ENCODE measurements around the gene S100A8.
"Not testable (repeated sequence)": the region's sequence is repeated elsewhere in the genome, so short reads cannot be mapped to it uniquely, and the experiment has no call there.

The S100A8 gene

DNA sequence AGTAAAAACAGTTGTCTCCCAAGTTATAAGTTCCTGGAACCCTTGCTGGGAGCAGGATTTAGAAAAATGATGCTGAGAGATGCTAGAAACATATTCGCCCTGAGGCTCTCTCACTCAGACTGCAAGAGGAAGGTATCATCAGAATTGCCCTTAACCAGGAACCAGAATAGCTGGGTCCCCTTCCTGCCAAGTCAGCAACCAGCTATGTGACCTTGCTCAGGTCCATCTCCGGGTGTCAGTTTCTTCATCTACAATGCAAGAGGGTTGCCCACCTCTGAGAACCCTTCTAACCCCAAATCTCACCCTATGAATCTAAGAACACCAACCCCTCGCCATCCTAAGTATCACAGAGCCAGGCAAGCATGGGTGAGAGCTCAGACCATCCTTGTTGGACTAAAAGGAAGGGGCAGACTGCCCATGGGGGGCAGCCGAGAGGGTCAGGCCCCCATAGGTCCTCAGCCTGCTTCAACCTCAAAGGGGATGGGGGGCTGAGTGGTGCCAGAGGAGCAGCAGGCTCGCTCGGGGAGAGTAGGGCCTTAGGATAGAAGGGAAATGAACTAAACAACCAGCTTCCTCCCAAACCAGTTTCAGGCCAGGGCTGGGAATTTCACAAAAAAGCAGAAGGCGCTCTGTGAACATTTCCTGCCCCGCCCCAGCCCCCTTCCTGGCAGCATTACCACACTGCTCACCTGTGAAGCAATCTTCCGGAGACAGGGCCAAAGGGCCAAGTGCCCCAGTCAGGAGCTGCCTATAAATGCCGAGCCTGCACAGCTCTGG, 33.6 kb downstream of the S100A8 start:
- no peak for TF ChIP-seq ZNF274 (IDR thresholded peaks at IDR 0.05; ENCODE audit: low read depth, low read length)
- no peak overlapping the region for H3K4me3 ChIP-seq (ENCODE audit: low read length)

DNA sequence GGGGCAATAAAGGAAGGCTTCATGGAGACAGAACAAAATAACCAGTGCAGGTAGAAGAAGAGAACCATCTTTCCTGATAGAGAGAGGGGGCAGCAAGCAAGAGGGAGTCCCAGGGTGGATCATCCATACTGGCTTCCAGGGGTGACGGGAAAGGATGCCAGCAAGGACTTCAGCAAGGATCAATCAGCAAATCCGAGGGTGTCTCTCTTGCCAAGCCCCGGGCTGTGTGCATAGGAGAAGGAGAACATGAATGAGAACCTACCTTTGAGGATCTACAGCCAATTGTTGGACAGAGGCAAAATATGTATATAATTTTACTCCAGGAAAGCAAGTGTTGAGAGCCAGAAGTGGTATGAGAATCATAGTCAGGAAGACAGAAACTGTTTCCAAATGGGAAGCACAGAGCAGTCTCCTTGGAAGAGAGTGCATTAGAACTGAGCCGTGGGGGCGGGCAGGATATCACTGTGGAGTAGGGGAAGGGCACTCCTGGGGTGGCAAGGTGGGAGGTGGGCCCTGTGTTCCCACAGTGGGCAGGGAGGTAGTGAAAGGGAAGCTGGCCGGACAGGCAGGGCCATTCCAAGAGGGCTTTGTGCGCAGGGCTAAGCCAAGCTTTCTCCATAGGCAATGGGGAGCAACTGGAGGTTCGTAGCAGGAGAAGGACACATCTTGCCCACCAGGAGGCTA, 34.3 kb downstream of the S100A8 start:
- no peak for TF ChIP-seq ZNF274 (IDR thresholded peaks at IDR 0.05; ENCODE audit: low read depth, low read length)
- H3K4me3 ChIP-seq (ENCODE audit: low read length) = no peak overlapping the region

DNA sequence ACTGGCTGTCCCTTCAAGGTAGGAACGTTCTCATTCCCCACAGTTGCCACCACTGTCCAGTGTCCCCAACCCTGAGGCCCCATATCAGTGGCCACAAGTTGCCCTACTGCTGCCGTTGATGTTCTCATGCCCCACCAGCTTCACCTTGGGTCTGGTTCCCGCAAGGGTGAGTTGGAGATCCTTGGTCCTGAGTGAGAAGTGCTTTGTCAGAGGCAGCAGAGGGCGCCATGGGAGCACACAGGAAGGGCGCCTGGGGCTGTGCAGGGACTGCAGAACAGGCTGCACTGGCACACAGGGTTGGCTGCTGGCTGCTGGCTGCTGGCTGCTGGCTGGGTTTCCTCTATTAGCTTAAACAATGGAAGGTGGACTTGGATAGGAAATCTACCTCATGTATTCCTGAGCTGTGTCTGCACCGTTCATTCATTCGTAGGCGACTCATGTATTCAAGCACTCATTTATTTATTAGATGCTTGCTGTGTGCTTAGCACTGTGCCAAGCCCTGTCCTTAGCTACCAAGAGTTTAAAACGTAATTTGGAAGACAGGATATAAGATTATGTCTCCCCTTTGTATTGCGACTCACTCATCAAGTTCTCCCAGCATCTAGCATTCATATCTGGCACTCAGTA, 35.3 kb downstream of the S100A8 start:
- no peak overlapping the region for H3K4me3 ChIP-seq (ENCODE audit: low read length)
- TF ChIP-seq ZNF274 (IDR thresholded peaks at IDR 0.05; ENCODE audit: low read depth, low read length) = no peak

DNA sequence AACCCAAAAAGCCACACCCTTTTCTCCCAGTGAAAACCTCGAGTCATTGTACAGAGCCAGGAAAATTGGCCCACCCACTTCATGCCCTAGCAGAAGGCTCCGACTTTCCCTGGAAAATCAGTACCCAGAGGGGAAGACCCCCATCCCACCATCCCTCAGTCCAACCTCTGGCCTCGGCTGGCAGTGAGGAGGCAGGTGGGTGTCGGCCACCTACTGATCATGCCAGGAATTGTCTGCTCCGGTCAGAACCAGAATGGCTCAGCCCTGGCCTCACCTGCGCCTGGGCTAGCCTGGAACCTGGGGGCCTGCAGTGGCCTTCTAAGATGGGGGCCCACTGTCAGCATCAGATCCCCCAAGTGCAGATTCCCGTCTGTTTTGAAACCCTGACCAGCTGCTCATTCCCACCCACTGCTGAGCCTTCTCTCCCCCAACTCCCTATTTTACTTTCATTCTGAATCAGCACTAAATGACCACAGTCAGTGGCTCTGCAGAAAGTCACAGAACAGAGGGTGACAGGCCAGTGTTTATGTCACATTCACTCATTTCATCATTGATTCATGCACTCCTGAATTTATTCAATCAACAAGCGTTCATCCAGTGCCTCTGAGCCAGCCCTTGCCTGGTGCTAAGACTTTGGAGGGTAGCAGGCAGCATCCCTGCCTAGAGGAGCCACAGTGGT, 36.2 kb downstream of the S100A8 start:
- TF ChIP-seq ZNF274 (IDR thresholded peaks at IDR 0.05; ENCODE audit: low read depth, low read length) = no peak
- H3K4me3 ChIP-seq (ENCODE audit: low read length) = no peak overlapping the region

DNA sequence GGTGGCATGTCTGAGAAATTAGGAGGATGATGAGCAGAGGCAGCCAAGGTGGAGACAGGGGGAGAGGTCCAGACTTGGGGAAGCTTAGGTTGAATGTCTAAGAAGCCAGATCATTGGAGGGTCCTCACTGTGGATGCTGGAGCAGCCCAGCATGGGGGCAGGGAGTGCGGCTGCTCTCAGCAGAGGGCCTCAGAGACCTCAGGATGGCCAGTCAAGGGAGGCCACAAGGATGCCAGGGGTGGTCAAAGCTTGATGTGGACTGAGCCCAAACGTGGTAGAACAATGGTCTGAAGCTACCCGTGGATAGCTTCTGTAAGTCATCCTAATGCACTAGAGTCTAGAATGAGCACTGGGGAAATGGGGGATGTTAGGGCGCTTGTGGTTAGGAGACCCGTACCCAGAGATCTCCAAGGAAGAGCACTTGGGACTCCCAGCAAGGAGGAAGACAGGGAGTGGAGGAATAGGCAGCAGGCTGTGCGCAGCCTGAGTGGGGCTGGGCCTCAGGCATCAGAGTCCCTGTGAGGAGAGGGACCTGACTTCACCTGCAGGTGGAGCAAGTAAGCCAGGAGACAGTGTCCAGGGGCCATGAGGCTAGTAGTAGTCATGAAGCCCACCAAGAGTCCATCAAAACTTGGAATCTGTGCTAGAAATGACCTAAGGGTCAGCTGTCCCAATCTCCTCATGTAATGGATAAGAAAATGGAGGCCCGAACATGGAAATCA, 37.5 kb downstream of the S100A8 start:
- TF ChIP-seq ZNF274 (IDR thresholded peaks at IDR 0.05; ENCODE audit: low read depth, low read length) = no peak

DNA sequence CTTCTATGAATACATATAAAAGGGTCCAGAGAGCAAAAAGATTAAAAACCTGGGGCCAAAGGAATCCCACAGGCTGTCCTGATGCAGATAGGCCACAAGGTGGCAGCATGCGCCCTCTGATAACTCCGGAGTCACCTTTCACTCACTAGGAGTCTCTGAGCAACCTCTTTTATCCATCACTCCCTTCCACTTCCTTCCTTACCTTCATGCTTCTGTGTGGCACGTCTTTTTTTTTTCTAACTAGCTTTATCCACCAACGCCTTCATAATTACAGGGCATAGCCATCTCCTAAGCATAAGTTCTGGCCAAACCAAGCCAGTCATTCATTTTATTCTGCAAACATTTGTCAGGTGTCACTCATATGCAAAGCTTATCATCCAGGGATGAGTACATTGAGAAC, 38.4 kb downstream of the S100A8 start:
- no peak overlapping the region for H3K4me3 ChIP-seq (ENCODE audit: low read length)
- no peak for TF ChIP-seq ZNF274 (IDR thresholded peaks at IDR 0.05; ENCODE audit: low read depth, low read length)

More for the DNA sequence above, 37.5 kb downstream of the S100A8 start:
- H3K4me3 ChIP-seq (ENCODE audit: low read length) = no peak overlapping the region

DNA sequence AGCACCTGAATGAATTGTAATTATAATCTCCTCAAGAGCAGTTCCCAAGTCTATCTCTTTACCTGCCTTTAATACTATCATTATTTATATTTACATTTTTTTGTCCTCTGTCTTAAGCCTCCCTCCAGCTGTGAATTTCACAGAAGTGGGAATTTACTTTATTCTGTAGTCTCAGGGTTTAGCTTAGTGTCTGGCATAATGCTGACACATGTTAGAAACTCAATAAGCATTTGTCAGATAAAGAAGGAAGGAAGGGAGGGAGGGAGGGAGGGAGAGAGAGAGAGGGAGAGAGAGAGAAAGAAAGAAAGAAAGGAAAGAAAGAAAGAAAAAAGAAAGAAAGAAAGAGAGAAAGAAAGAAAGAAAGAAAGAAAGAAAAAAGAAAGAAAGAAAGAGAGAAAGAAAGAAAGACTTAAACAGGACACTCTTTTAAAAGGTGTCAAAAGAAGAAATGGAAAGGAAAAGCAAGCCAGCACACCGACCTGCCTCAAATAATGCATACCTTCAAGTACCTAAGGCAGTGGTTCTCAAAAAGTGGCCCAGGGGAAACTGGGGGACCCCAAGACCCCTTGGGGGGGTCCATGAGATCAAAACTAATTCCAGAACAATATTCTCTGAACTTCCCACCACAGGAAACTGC, 40.4 kb downstream of the S100A8 start:
- TF ChIP-seq ZNF274 (IDR thresholded peaks at IDR 0.05; ENCODE audit: low read depth, low read length) = no peak
- H3K4me3 ChIP-seq (ENCODE audit: low read length) = no peak overlapping the region

DNA sequence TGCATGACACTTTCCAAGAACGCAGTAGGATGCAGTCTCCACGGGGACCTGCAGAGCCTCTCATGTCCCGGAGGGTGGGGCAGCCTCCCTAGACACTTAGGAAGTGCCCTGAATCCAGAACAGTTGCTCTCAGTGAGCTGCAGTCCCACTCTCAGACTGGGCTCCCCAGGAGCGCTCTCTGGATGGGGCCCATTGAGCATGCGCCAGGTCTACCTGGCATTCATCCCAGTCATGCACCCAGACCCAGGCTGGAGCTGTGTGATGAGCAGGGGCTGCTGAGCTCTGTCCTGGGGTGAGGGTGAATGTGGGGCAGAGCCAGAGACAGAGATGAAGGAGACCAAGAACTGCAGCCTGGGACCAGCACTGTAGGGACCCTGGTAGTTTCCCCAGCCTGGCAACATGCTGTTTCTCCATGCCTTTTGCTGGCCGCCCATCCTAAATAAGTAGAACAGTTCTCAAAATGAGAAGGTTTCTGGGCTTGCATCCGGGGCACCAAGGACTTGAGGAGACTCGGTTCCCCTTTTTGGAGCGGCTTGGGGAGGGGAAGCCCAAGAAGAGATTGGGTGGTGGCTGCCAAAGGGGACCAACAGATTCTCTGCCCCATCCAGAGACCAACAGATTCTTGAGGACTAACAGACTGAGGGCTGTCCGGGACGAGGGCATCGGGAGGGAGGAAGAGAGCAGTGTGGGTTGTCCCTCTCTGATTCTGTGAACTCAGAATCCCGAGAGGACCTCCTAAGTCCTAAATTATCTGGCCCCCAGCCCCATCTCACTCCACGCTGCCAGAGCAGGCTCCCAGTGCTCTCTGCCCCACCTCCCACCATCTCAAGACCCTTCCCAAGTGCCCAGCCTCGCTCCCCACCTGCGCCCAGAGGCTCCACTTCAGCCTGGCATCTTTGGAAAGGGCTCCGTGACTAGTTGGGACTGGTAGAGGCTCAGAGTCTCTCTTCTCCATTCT, 41.2 kb downstream of the S100A8 start:
- no peak overlapping the region for H3K4me3 ChIP-seq (ENCODE audit: low read length)
- TF ChIP-seq ZNF274 (IDR thresholded peaks at IDR 0.05; ENCODE audit: low read depth, low read length) = no peak

DNA sequence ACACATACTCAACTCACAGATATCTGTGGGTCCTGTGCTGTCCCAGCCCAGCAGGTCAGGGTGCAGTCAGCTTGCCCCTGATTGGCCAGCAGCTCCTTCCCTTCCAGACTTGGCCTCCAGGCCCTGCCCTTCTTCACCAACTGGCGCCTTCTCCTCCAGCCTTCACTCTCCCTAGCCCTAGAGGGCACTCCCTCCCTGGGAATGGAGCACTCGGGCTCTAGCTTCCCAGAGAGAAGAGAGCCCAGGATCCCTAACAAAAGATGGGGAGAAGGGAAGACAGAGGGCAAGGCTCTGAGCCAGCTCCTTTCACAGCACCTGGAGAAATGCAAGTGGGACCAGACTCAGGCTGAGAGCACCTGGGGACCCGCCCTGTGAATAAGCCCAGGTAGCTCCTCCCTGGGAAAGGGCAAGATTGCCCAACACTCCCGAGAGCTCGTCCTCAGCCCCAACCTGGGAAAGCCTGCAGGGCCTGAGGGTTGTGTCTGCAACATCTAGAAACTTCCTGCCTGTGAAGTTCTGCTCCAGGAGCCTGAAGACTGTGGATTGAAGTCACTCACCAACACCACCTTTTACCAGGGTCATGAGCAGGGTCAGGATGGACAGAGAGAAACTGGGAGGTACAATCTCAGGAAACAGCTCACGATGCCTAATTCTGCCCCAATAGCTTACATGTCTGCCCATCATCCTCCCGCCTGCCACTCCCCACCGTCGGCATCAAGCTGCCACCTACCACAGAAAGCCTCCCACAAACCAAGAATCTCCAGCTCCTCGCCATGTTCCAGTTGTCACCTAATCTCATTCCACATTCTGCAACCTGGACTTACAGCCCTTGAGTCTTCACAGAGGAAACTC, 42.1 kb downstream of the S100A8 start, which contains the start of gene PGLYRP4:
TSS of gene PGLYRP4 (minus strand) at position 331 of the 852 bp plus-strand sequence. CDS start 909 bp downstream, outside the sequence.
- TF ChIP-seq ZNF274 (IDR thresholded peaks at IDR 0.05; ENCODE audit: low read depth, low read length) = no peak
- no peak within 1 kb of the TSS for H3K4me3 ChIP-seq (ENCODE audit: low read length)

DNA sequence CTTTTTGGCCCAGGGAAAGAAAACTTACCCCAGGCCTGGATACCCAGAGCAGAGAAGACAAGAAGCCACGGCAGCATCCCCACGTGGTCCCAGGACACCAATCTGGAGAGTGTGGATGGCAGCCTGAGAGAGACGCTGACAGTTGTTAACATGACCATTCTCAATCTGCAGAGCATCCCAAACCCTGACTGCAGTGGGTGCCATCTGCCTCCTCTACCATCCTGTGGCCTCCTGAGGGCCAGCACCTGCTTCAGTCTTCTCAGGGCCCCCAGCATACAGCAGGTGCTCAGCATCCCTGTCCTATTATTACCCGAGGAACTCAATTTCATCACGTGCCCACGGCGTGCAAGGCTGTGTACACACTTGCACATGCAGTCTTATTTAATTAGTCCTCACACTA, 43.0 kb downstream of the S100A8 start:
- no peak for TF ChIP-seq ZNF274 (IDR thresholded peaks at IDR 0.05; ENCODE audit: low read depth, low read length)
- H3K4me3 ChIP-seq (ENCODE audit: low read length) = no peak overlapping the region

DNA sequence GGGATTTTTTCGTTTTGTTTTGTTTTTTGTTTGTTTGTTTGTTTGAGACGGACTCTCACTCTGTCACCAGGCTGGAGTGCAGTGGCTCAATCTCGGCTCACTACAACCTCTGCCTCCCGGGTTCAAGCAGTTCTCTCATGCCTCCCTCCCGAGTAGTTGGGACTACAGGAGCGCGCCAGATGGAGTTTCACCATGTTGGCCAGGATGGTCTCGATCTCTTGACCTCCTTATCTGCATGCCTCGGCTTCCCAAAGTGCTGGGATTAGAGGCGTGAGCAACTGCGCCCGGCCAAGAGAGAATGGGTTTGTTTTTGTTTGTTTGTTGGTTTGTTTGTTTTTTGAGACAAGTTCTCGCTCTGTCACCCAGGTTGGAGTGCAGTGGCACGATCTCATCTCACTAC, 43.8 kb downstream of the S100A8 start:
- H3K4me3 ChIP-seq (ENCODE audit: low read length) = not testable (repeated sequence)

All from GM08714 (cell line).